Left cardiac atrium (tissue), 4 donors: Measurements from ENCODE around the gene SPP2. TPM values are rescaled to one million over a fixed set of nuclear protein-coding genes. Genes with fewer than 3 reads are reported as not detected.

Experiments
- ATAC-seq, 2 donors: fragments of 200-7000 bp; cut with Tn5 transposase; one replicate each; pipeline ENCODE4 v1.9.1; 2020; ENCODE audit warnings: mild to moderate bottlenecking in 2 of 2, moderate library complexity in 2 of 2
- DNase-seq: peaks from one replicate; pipeline ENCODE4 v3.0.0-alpha.2; 2020
- intact Hi-C, 2 donors: fragments of 100-400 bp; cut with DNase I; formaldehyde crosslinking; loops; one replicate each; pipeline versions ENCODE4 v1.14.1 to v1.15.1; 2022 to 2023
- long read RNA-seq: library from polyadenylated mRNA; unstranded; transcript quantifications from one replicate; pipeline ENCODE4 v2.0.0, GENCODE V29; 2021
- total RNA-seq, 2 donors: library from RNA; stranded (reverse); fragmentation: NEBNext Ultra II Directional; extraction: Animal tissue kit (Norgen Biotek cat#: 25700); gene quantifications; one replicate each; pipeline ENCODE4 v1.2.1, GENCODE V29; 2021
- donor health status: DM: no; HTN: yes; CAD: no.
- donor health status: DM: no; HTN: yes; CAD: no; lungs with severe emphysema.
- donor health status: DM: yes; HTN: yes; CAD: no.
- donor health status: Dilated cardiomyopathy.

The SPP2 gene, protein sequence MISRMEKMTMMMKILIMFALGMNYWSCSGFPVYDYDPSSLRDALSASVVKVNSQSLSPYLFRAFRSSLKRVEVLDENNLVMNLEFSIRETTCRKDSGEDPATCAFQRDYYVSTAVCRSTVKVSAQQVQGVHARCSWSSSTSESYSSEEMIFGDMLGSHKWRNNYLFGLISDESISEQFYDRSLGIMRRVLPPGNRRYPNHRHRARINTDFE
- total RNA-seq, result not detected
- long read RNA-seq, result 0 reads

GRCh38 chr2:234050455-234051135 is at the start of gene SPP2:
SPP2 (plus strand) TSS chr2:234050702; CDS start chr2:234050787, 85 bp downstream.
- no peak for ATAC-seq
- intact Hi-C loops, result no loop called here

DNA sequence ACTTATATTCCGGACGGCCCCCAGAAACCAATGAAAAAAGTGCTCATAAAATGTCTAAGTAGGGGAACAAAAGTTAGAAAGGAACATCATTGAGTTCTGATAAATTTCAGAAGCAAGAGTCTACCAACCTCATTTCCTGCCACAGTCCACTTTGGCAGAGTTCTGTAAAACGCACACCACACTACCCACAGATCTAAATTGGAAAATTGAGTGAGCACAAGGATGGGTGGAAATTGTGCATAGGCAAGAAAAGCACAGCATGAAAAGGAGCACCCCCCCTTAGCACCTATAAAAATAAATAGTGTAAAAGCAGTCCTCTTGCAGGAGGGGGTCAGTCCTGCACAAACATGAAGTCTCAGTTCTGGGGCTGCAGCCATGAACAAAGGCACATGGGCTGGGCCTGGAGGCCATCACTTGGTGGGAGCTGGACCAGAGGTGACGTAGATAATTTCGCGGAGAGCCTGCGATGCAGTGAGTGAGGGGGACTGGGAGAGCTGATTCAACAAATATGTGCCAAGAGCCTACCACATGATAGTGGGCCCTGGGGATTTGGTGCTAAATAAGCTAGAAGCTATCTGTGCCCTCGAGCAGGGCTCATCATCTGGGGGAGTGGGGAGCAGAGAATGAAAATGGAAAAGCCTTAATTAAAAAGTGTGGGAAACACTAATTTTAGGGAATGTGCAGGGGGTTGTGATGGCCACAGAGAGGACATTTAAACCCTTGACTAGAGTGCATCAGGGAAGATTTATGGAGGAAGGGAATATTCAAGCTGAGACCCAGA is 48.9 kb upstream of the SPP2 start:
- DNase-seq (no peak), ATAC-seq (no peak)
- intact Hi-C loops, result no loop called here

More at GRCh38 chr2:234050455-234051135, at the start of gene SPP2:
- DNase-seq, result no peak

DNA sequence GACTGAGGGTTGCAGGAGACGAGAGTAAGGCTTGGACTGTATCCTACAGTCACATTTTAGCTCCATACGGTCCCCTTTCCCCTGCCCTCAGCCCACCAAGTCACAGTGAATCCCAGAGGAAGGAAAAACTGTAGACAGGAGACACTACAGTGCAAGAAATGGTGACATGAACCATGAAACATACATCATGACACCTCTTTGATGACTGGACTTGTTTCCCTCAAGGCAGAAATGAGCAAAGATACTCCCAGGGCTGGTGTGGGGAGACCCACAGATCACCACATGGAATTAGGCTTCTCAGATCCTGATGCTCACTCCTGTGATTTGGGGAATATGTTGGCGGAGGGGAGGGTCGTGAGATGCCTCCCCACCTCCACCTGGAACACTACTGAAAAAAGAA is 48.2 kb upstream of the SPP2 start:
- ATAC-seq, result no peak
- intact Hi-C loops, result no loop called here
- DNase-seq, result no peak

DNA sequence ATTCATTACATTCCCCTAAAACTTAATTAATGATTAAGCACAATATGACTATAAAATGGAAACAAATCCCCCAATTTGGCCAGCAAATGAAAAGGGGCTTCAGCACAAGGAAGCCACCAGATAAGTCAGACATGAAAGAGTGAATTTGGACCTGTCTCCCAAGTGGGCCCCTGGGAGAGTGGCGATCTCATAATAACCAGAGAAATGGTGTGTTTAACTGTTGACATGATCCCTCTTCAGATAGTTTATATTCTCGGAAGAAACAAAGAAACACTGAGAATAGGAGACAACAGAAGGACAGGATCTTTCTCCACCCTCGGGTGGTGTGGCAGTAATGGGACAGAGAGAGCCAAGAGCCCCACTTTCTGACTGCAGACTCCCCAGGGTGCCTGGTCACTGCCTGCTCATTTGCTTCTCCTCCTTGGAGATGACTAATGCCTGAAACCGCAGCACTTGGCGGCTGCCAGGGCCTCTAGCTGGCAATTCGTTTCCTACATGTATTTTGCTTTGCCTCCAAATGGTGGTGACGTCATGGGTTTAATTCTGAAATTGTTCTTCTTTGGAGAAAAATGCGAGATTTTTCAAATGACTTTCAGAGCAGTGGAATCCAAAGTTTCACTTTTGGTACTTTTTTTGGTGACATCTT is 46.4 kb upstream of the SPP2 start:
- intact Hi-C loops, result no loop called here
- no peak for DNase-seq
- ATAC-seq, result peak in 1 of 2 donors; percentile 80

DNA sequence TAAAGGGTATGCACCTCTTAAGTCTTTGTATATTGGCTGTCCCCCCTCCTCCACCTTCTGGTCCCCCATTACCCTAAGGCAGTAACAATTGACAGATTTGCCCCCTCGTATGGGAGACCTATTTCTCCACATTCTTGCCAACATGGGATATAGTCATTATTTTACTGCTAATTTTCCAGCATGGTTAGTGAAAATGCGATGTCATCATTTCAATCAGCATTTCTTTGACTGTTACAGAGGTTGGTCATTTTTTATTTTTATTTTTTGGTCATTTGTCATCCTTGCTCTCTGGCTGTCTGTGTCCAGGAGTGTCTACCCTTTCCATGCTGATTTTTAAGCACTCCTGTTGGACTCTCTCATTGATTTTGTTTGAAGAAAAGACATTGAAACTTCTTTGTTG is 45.4 kb upstream of the SPP2 start:
- DNase-seq (no peak), ATAC-seq (no peak)
- intact Hi-C loops, result no loop called here

DNA sequence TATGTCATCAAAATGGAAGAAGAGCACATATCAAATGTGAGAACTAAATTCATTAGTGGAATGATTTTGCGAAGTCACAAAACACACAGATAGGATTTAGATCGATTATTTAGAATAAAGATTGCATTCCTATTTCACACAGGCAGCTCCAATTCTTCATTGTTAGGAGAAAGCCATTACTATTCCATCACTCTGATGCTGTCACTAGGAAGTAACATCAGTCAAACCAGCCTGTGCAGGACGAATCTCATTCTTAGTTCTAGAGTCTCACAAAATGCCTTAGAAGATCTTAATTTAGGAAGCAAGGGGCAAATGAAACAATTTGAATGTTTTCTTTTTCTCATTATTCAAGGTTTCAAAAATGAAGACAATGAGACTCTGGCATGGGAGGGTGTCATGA is 44.0 kb upstream of the SPP2 start:
- DNase-seq, result no peak
- ATAC-seq, result no peak
- intact Hi-C loops, result no loop called here

DNA sequence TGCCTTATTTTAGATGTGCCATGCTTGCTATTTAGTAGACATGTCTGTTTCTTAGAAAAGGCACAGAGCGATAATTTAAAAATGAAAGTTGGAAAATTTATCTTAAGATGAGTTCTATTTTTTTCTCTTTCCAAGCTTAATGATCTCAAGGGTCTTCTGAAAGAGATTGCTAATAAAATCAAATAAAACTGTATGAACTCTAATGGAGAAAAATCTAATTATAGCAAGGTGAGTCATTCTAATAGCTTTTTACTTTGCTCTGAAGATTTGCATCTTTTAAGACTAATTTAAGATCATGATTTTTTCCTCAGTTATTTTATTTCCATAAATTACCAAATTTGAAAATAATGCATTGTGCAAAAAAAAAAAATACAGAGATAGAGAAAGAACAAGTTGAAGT is 36.1 kb upstream of the SPP2 start:
- ATAC-seq, result no peak
- DNase-seq, result no peak
- intact Hi-C loops, result no loop called here

DNA sequence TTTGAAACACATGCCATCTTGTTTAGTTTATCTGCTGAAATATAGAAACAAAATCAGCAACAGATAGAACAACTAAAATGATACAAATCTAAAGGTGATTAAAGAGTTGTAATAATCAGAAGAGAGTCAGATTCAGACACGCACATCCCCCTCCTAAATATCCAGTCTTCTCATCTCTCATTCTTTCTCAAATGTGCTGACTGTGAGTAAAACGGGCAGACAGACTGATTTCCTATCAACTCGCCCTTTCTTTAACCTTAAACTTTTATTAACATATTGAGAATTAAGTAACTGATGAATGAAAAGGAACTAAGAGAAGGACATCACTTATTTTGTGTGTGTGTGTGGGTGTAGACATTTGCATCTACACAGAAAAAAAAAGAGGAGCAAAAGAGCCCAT is 34.6 kb upstream of the SPP2 start:
- DNase-seq (no peak), ATAC-seq (no peak)
- intact Hi-C loops, result no loop called here

DNA sequence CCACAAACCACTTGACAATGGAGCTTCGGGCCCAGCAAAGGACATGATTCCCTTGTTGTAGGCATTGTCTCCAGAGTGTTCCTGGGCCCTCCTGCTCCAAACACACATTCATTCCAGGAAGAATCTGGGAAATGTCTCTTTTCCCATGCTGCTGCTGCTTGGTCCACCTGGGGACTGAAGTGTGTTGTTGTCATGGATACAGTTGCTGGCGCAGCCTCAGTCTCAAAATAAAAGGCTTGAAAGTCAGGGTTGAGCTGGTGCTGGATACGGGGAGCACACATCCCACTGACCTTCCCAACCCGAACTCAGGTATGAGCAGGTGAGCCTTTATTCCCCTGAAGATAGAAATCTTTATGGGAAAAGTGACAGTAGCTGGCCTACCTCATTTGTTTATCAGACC is 30.6 kb upstream of the SPP2 start:
- DNase-seq (no peak), ATAC-seq (no peak)
- intact Hi-C loops, result no loop called here

- no peak for ATAC-seq
- DNase-seq, result no peak
- intact Hi-C loops, result no loop called here
Measured at GRCh38 chr2:234020332-234020731, 30.2 kb upstream of the SPP2 start.

- no peak for ATAC-seq
- DNase-seq, result no peak
- intact Hi-C loops, result no loop called here
Measured at GRCh38 chr2:234022424-234022823, 28.1 kb upstream of the SPP2 start.

DNA sequence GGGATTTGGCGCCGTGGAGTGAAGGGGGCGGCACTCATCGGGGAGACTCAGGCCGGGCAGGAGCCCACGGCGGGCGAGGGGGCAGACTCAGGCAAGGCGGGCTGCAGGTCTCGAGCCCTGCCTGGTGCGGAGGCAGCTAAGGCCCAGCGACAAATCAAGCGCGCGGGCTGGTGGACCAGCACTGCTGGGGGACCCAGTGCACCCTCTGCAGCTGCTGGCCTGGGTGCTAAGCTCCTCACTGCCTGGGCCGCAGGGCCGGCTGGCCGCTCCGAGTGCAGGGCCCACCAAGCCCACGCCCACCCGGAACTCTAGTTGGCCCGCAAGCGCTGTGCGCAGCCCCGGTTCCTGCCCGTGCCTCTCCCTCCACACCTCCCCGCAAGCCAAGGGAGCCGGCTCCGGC is 26.2 kb upstream of the SPP2 start:
- ATAC-seq (no peak), DNase-seq (no peak)
- intact Hi-C loops, result no loop called here

GRCh38 chr2:234025466-234025865 is 25.0 kb upstream of the SPP2 start:
- DNase-seq (no peak), ATAC-seq (no peak)

GRCh38 chr2:234025891-234026401 is 24.6 kb upstream of the SPP2 start:
- intact Hi-C loops, result no loop called here
- no peak for DNase-seq
- no peak for ATAC-seq

More at GRCh38 chr2:234025466-234025865, 25.0 kb upstream of the SPP2 start:
- intact Hi-C loops, result no loop called here

DNA sequence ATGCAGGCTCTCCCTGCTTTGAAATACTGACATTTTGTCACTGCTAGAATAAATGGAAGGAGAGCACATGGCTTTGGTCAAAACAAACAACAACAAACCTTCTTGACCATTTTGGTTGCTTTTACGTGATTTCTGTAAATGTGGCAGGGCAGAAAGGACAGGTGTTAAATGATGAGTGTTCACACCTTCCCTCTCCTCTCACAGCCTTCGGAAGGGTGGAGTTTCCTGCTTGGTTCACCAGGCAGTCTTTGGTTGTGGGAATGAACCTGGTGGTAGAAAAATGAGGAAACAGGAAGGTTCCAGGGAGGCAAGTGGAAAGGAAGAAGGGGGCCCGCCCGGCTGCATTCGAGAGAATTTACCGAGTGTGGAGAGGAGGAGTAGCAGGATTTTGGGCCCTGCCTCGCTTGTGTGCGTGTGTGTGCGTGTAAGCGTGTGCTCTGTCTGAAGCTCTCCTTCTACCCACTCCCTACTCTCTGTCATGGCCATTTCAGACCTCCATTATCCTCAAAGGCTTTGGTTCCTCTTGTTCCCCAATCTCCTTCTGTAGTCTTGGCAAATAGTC is 23.7 kb upstream of the SPP2 start:
- DNase-seq (no peak), ATAC-seq (no peak)
- intact Hi-C loops, result no loop called here

DNA sequence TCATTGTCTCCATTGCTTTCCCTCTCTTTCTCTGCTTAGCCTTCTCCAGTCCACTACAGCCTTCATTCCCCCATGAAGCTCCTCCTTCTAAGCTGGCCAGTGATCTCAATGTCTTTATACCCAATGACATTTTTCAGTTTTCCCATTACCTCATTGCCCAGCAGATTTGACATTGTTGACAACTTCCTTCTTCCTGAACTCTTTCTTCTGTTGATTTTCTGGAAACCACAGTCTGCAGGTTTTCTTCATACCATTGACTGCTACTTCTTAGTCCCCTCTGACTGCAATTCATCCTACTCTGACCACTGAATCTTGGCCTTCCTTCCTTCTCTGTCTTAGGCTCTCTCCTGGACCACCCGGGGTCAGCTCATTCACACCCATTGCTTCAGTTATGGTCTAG is 22.9 kb upstream of the SPP2 start:
- intact Hi-C loops, result no loop called here
- ATAC-seq, result no peak
- no peak for DNase-seq

GRCh38 chr2:234029150-234029733 is 21.3 kb upstream of the SPP2 start:
- no peak for DNase-seq
- ATAC-seq, result no peak
- intact Hi-C loops, result no loop called here

DNA sequence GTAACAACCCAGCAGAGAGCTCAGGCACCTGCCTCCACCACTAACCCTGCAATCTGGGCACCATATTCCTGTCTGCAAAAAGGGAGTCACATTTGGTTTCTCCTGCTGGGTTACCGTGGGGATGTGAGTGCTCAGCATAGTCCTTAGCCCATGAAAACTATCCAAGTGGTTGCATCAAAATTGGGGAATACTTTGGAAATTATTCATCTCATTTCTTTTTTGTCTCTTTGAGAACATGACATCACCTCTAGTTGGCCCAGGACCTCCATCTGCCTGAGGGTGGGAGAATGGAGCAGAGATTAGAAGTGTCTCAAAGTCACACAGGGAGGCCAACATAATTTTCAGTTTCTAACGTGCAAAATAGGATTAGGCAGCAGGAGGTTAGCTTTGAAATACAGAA is 19.3 kb upstream of the SPP2 start:
- DNase-seq, result no peak
- intact Hi-C loops, result no loop called here
- no peak for ATAC-seq

DNA sequence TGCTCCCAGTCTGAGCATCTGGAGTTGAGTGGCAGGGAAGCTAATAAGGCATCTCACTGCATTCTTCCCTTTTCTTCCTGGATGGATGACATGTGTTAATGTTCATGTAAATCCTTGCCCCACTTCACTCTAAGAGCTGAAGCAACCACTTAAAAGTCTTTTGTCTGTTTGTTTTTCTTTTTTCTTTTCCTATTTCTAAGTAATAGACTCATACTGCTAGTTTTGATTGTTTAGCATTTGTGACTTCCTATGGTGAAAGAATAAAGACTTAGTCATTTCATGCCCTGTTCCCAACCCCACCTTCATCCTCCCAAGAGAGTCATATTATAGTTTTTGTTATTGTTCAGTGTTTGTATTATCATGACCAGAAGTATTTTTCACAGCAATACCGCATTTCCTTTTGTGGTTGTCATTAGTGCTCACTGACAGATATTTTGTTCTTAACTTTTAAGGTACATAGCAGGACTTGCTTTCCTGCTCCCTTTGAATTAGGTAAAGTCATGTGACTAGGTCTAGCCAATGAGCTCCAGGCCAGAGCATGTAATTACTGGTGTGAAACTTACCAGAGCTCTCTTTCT is 18.1 kb upstream of the SPP2 start:
- intact Hi-C loops, result no loop called here
- ATAC-seq, result peak in 1 of 2 donors; percentile 50
- no peak for DNase-seq
